ENCODE measurements around the gene ADAMTSL4. TPM values are rescaled to one million over a fixed set of nuclear protein-coding genes. Genes with fewer than 3 reads are reported as not detected.

The ADAMTSL4 gene
- total RNA-seq, 1 experiment from 2014 or later, result not detected

DNA sequence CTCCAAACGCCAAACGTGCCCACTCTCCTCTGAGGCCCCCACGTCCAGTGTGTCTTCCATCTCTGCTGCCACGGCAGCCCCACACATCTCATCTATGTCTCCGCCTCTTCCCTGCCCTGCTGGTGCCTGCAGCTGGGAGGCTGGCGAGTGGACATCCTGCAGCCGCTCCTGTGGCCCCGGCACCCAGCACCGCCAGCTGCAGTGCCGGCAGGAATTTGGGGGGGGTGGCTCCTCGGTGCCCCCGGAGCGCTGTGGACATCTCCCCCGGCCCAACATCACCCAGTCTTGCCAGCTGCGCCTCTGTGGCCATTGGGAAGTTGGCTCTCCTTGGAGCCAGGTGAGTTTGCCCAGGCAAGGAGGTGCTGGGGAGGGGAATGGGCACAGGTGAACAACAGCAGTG is 8.6 kb downstream of the ADAMTSL4 start:
- CTCF ChIA-PET, result no interaction called here
- no peaks in the 10 kb centered on the region for H3K36me3 ChIP-seq (ENCODE audit: insufficient read depth, low read length, poor library complexity, severe bottlenecking)
- POLR2A ChIA-PET (ENCODE audit: low non-redundant PET), result no interaction called here
- no peaks in the 10 kb centered on the region for H3K27me3 ChIP-seq (replicated peaks; ENCODE audit: insufficient read depth, low read depth, low read length, poor library complexity)
- peaks cover 14% of the 10 kb centered on the region for H3K4me1 ChIP-seq (ENCODE audit: insufficient read depth, low read length, poor library complexity, severe bottlenecking)
- intact Hi-C loops (cut with micrococcal nuclease; ENCODE audit: unreplicated experiment), result no loop called here
- no TSS peak for BruUV-seq (replicated peaks)
- no peak overlapping the region for H3K27ac ChIP-seq (ENCODE audit: low read depth, low read length, poor library complexity, severe bottlenecking)
- TF ChIP-seq, protein P1, sequence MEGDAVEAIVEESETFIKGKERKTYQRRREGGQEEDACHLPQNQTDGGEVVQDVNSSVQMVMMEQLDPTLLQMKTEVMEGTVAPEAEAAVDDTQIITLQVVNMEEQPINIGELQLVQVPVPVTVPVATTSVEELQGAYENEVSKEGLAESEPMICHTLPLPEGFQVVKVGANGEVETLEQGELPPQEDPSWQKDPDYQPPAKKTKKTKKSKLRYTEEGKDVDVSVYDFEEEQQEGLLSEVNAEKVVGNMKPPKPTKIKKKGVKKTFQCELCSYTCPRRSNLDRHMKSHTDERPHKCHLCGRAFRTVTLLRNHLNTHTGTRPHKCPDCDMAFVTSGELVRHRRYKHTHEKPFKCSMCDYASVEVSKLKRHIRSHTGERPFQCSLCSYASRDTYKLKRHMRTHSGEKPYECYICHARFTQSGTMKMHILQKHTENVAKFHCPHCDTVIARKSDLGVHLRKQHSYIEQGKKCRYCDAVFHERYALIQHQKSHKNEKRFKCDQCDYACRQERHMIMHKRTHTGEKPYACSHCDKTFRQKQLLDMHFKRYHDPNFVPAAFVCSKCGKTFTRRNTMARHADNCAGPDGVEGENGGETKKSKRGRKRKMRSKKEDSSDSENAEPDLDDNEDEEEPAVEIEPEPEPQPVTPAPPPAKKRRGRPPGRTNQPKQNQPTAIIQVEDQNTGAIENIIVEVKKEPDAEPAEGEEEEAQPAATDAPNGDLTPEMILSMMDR (conservative IDR thresholded peaks at IDR 0.05; ENCODE audit: low read depth, low read length), result no peak
- no peak for TF ChIP-seq EZH2 (IDR thresholded peaks at IDR 0.05; ENCODE audit: borderline replicate concordance, low read depth, low read length, poor library complexity, severe bottlenecking)
- H3K9me3 ChIP-seq (ENCODE audit: low read depth, low read length, poor library complexity, severe bottlenecking), result no peaks in the 10 kb centered on the region
- H3K4me3 ChIP-seq (ENCODE audit: low read depth, low read length, poor library complexity, severe bottlenecking), result no peak overlapping the region
- DNase-seq (ENCODE audit: low spot score), result no peak

DNA sequence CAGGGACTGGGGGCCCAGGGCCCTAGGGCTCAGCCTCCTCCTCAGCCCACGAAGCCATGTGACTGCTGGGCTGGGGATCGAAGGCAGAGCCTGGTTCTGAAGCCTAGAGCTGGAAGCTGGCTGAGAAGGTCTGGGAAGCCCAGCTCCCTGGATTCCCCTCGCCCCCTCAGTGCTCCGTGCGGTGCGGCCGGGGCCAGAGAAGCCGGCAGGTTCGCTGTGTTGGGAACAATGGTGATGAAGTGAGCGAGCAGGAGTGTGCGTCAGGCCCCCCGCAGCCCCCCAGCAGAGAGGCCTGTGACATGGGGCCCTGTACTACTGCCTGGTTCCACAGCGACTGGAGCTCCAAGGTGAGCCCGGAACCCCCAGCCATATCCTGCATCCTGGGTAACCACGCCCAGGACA is 9.1 kb downstream of the ADAMTSL4 start:
- no TSS peak for BruUV-seq (replicated peaks)
- intact Hi-C loops (cut with micrococcal nuclease; ENCODE audit: unreplicated experiment), result no loop called here
- TF ChIP-seq, protein P1 (conservative IDR thresholded peaks at IDR 0.05; ENCODE audit: low read depth, low read length), result no peak

GRCh38 chr1:150558761-150559655 is 9.8 kb downstream of the ADAMTSL4 start:
- CTCF ChIA-PET, result interaction anchor here (0.5 to 2.4 kb wide), 5 partner anchors 8 to 304 kb away, joined by 3 to 13 read pairs (median 4); partner anchors contain the start of gene ENSA
- BruUV-seq (replicated peaks), result no TSS peak
- H3K4me3 ChIP-seq (ENCODE audit: low read depth, low read length, poor library complexity, severe bottlenecking), result no peak overlapping the region
- H3K9me3 ChIP-seq (ENCODE audit: low read depth, low read length, poor library complexity, severe bottlenecking), result no peaks in the 10 kb centered on the region
- no peak for DNase-seq (ENCODE audit: low spot score)
- intact Hi-C loops (cut with micrococcal nuclease; ENCODE audit: unreplicated experiment), result no loop called here
- H3K27ac ChIP-seq (ENCODE audit: low read depth, low read length, poor library complexity, severe bottlenecking), result no peak overlapping the region
- TF ChIP-seq, protein P1 (conservative IDR thresholded peaks at IDR 0.05; ENCODE audit: low read depth, low read length), result no peak
- no peak for TF ChIP-seq EZH2 (IDR thresholded peaks at IDR 0.05; ENCODE audit: borderline replicate concordance, low read depth, low read length, poor library complexity, severe bottlenecking)
- H3K36me3 ChIP-seq (ENCODE audit: insufficient read depth, low read length, poor library complexity, severe bottlenecking), result no peaks in the 10 kb centered on the region
- no peaks in the 10 kb centered on the region for H3K27me3 ChIP-seq (replicated peaks; ENCODE audit: insufficient read depth, low read depth, low read length, poor library complexity)
- POLR2A ChIA-PET (ENCODE audit: low non-redundant PET), result no interaction called here
- H3K4me1 ChIP-seq (ENCODE audit: insufficient read depth, low read length, poor library complexity, severe bottlenecking), result peaks cover 25% of the 10 kb centered on the region

More for the DNA sequence above, 9.1 kb downstream of the ADAMTSL4 start:
- ChIA-PET POLR2A (ENCODE audit: low non-redundant PET) (no interaction called here), CTCF (interaction anchor here (0.5 kb wide), 1 partner anchor 305 kb away, joined by 3 read pairs; no protein-coding TSS in a partner anchor)
- Histone ChIP-seq H3K27me3 (replicated peaks; ENCODE audit: insufficient read depth, low read depth, low read length, poor library complexity) (no peaks in the 10 kb centered on the region), H3K9me3 (ENCODE audit: low read depth, low read length, poor library complexity, severe bottlenecking) (no peaks in the 10 kb centered on the region), H3K4me1 (ENCODE audit: insufficient read depth, low read length, poor library complexity, severe bottlenecking) (peaks cover 18% of the 10 kb centered on the region), H3K36me3 (ENCODE audit: insufficient read depth, low read length, poor library complexity, severe bottlenecking) (no peaks in the 10 kb centered on the region), H3K4me3 (ENCODE audit: low read depth, low read length, poor library complexity, severe bottlenecking) (no peak overlapping the region), H3K27ac (ENCODE audit: low read depth, low read length, poor library complexity, severe bottlenecking) (no peak overlapping the region)
- DNase-seq (ENCODE audit: low spot score), result no peak

All from A673 (cell line).